ENCODE data around the gene MAP3K19.

MAP3K19 gene

GRCh38 chr2:134919341-134920210, 127.7 kb downstream of the MAP3K19 start:
- Histone ChIP-seq H3K27me3 (ENCODE audit: control insufficient read depth in 1 of 2, insufficient read depth in 2 of 2, low read length in 2 of 2) (no peaks in the 10 kb centered on the region), H3K4me3 (ENCODE audit: low read depth in 1 of 2, low read length in 2 of 2) (peak overlapping the region; percentile 94 to 97), H3K4me1 (ENCODE audit: control insufficient read depth in 1 of 2, insufficient read depth in 2 of 2, low read length in 2 of 2) (peaks cover 24 to 31% of the 10 kb centered on the region in 2 donors), H3K9me3 (ENCODE audit: control insufficient read depth in 1 of 2, low read length in 2 of 2) (no peaks in the 10 kb centered on the region), H3K36me3 (ENCODE audit: control insufficient read depth in 1 of 2, insufficient read depth in 2 of 2, low read length in 2 of 2) (no peaks in the 10 kb centered on the region), H3K9ac (ENCODE audit: low read depth in 1 of 2, low read length in 2 of 2) (peak overlapping the region; percentile 97 to 98), H3K27ac (ENCODE audit: low read depth, low read length) (peak overlapping the region; percentile 99)

- Histone ChIP-seq H3K27me3 (ENCODE audit: control insufficient read depth in 1 of 2, insufficient read depth in 2 of 2, low read length in 2 of 2) (no peaks in the 10 kb centered on the region), H3K27ac (ENCODE audit: low read depth, low read length) (peak within 1 kb of the TSS; percentile 99), H3K36me3 (ENCODE audit: control insufficient read depth in 1 of 2, insufficient read depth in 2 of 2, low read length in 2 of 2) (no peaks in the 10 kb centered on the region), H3K4me1 (ENCODE audit: control insufficient read depth in 1 of 2, insufficient read depth in 2 of 2, low read length in 2 of 2) (peaks cover 24 to 30% of the 10 kb centered on the region in 2 donors), H3K4me3 (ENCODE audit: low read depth in 1 of 2, low read length in 2 of 2) (peak within 1 kb of the TSS; percentile 94 to 97), H3K9ac (ENCODE audit: low read depth in 1 of 2, low read length in 2 of 2) (peak within 1 kb of the TSS; percentile 97 to 98), H3K9me3 (ENCODE audit: control insufficient read depth in 1 of 2, low read length in 2 of 2) (no peaks in the 10 kb centered on the region)
Measured at GRCh38 chr2:134918526-134919340, 128.5 kb downstream of the MAP3K19 start, which contains the start of gene CCNT2. TSS of gene CCNT2 (plus strand) at chr2:134918822. CDS start at chr2:134918855, 33 bp downstream.

GRCh38 chr2:134917888-134918525, 129.2 kb downstream of the MAP3K19 start:
- Histone ChIP-seq H3K9me3 (ENCODE audit: control insufficient read depth in 1 of 2, low read length in 2 of 2) (no peaks in the 10 kb centered on the region), H3K4me3 (ENCODE audit: low read depth in 1 of 2, low read length in 2 of 2) (peak overlapping the region; percentile 83 to 87), H3K4me1 (ENCODE audit: control insufficient read depth in 1 of 2, insufficient read depth in 2 of 2, low read length in 2 of 2) (peaks cover 24 to 30% of the 10 kb centered on the region in 2 donors), H3K9ac (ENCODE audit: low read depth in 1 of 2, low read length in 2 of 2) (peak overlapping the region; percentile 70 to 73), H3K27ac (ENCODE audit: low read depth, low read length) (peak overlapping the region; percentile 85), H3K36me3 (ENCODE audit: control insufficient read depth in 1 of 2, insufficient read depth in 2 of 2, low read length in 2 of 2) (no peaks in the 10 kb centered on the region), H3K27me3 (ENCODE audit: control insufficient read depth in 1 of 2, insufficient read depth in 2 of 2, low read length in 2 of 2) (no peaks in the 10 kb centered on the region)

GRCh38 chr2:134917360-134917865, 129.8 kb downstream of the MAP3K19 start:
- no peaks in the 10 kb centered on the region for H3K9me3 ChIP-seq (ENCODE audit: control insufficient read depth in 1 of 2, low read length in 2 of 2)
- peak overlapping the region; percentile 83 to 87 for H3K4me3 ChIP-seq (ENCODE audit: low read depth in 1 of 2, low read length in 2 of 2)
- H3K27ac ChIP-seq (ENCODE audit: low read depth, low read length) = peak overlapping the region; percentile 85
- H3K27me3 ChIP-seq (ENCODE audit: control insufficient read depth in 1 of 2, insufficient read depth in 2 of 2, low read length in 2 of 2) = no peaks in the 10 kb centered on the region
- H3K4me1 ChIP-seq (ENCODE audit: control insufficient read depth in 1 of 2, insufficient read depth in 2 of 2, low read length in 2 of 2) = peaks cover 19 to 30% of the 10 kb centered on the region in 2 donors
- H3K36me3 ChIP-seq (ENCODE audit: control insufficient read depth in 1 of 2, insufficient read depth in 2 of 2, low read length in 2 of 2) = no peaks in the 10 kb centered on the region
- peak overlapping the region; percentile 70 to 73 for H3K9ac ChIP-seq (ENCODE audit: low read depth in 1 of 2, low read length in 2 of 2)

Data from duodenal mucosa (tissue), 2 donors.